Osteoblast (primary cell): ENCODE data around the gene EPB41L1. TPM values are rescaled to one million over a fixed set of nuclear protein-coding genes. Genes with fewer than 3 reads are reported as not detected.
A peak's percentile ranks its signal among the peaks of the same experiment; 100 is the strongest.

ENCODE experiments used
- DNase-seq: peaks from one replicate; pipeline ENCODE4 v3.0.0; 2011; ENCODE audit warnings: low spot score, mixed read lengths; ENCODE audit not compliant: insufficient read length; ENCODE audit errors: missing footprints
- H2AFZ ChIP-seq: 2 replicates; pipeline ENCODE4 v1.6.0; 2011; ENCODE audit warnings: mild to moderate bottlenecking, low read length
- H3K27ac ChIP-seq: 2 replicates; pipeline ENCODE4 v1.5.1; 2011; ENCODE audit warnings: mild to moderate bottlenecking, low read depth, low read length, moderate library complexity
- H3K27me3 ChIP-seq: 2 replicates; pipeline ENCODE4 v1.6.0; 2012; ENCODE audit warnings: mild to moderate bottlenecking, control low read depth, inconsistent platforms, low read length, moderate library complexity; ENCODE audit not compliant: insufficient read depth
- H3K36me3 ChIP-seq: 2 replicates; pipeline ENCODE4 v1.5.1; 2011; ENCODE audit warnings: mild to moderate bottlenecking, low read length, control low read depth, moderate library complexity; ENCODE audit not compliant: insufficient read depth
- H3K4me1 ChIP-seq: 2 replicates; pipeline ENCODE4 v1.5.1; 2011; ENCODE audit warnings: mild to moderate bottlenecking, low read length, control low read depth, moderate library complexity; ENCODE audit not compliant: insufficient read depth
- H3K4me2 ChIP-seq: 2 replicates; pipeline ENCODE4 v1.6.0; 2011; ENCODE audit warnings: mild to moderate bottlenecking, low read length; ENCODE audit not compliant: insufficient read depth
- H3K4me3 ChIP-seq: fragments of 200-600 bp; sonication (generic); 3 replicates; pipeline ENCODE4 v1.5.1; 2012; ENCODE audit warnings: mild to moderate bottlenecking, low read length, inconsistent platforms; ENCODE audit not compliant: insufficient read depth
- H3K79me2 ChIP-seq: 2 replicates; pipeline ENCODE4 v1.6.0; 2012; ENCODE audit warnings: mild to moderate bottlenecking, low read length, control low read depth, inconsistent platforms; ENCODE audit not compliant: insufficient read depth
- H3K9me3 ChIP-seq: 2 replicates; pipeline ENCODE4 v1.5.1; 2011; ENCODE audit warnings: low read depth, low read length, control low read depth
- H4K20me1 ChIP-seq: 2 replicates; pipeline ENCODE4 v1.6.0; 2012; ENCODE audit warnings: mild to moderate bottlenecking, low read length, control low read depth; ENCODE audit not compliant: insufficient read depth
- total RNA-seq: library from RNA; depleted of rRNA; stranded (reverse); fragments of >200 nt; gene quantifications from 2 replicates; pipeline ENCODE4 v1.2.3, GENCODE V29; 2012
- TF ChIP-seq, protein P1 (sequence below): IDR thresholded peaks from 2 replicates; pipeline ENCODE4 v1.5.1; 2011; ENCODE audit warnings: mild to moderate bottlenecking, low read depth, low read length, moderate library complexity; ENCODE audit errors: extremely low read depth

Gene EPB41L1
- total RNA-seq, 1 donor = 26.8 TPM

DNA sequence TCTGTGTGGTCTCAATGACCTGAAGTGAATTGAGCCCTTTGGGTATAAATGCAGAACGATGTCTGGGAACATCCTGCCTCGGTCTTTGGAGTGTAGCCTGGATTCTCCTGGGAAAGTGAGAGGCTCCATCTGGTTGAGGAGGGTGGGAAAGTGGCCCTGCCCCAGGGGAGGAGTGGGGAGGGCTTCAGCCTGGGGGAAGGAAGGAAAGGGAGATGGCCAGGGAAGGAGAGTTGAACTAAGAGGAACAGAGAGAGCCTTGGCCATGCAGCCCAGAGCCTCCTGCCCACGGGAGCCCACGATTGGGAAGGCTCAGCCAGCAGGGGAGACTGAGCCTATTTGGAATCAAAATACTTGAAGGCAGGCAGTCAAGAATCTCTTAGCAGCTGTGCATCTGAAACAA is 2.3 kb upstream of the EPB41L1 start:
- H3K9me3 ChIP-seq = no peaks in the 10 kb centered on the region
- no peak overlapping the region for H2AFZ ChIP-seq
- no peak overlapping the region for H3K27ac ChIP-seq
- peaks cover 15% of the 10 kb centered on the region for H3K4me1 ChIP-seq
- no peaks in the 10 kb centered on the region for H3K36me3 ChIP-seq
- no peaks in the 10 kb centered on the region for H3K27me3 ChIP-seq
- DNase-seq = peak; percentile 80
- peaks cover under 1% of the 10 kb centered on the region for H3K79me2 ChIP-seq
- peaks cover 18% of the 10 kb centered on the region for H4K20me1 ChIP-seq
- H3K4me2 ChIP-seq = no peak overlapping the region
- TF ChIP-seq, protein P1, sequence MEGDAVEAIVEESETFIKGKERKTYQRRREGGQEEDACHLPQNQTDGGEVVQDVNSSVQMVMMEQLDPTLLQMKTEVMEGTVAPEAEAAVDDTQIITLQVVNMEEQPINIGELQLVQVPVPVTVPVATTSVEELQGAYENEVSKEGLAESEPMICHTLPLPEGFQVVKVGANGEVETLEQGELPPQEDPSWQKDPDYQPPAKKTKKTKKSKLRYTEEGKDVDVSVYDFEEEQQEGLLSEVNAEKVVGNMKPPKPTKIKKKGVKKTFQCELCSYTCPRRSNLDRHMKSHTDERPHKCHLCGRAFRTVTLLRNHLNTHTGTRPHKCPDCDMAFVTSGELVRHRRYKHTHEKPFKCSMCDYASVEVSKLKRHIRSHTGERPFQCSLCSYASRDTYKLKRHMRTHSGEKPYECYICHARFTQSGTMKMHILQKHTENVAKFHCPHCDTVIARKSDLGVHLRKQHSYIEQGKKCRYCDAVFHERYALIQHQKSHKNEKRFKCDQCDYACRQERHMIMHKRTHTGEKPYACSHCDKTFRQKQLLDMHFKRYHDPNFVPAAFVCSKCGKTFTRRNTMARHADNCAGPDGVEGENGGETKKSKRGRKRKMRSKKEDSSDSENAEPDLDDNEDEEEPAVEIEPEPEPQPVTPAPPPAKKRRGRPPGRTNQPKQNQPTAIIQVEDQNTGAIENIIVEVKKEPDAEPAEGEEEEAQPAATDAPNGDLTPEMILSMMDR = no peak
- no peak overlapping the region for H3K4me3 ChIP-seq

DNA sequence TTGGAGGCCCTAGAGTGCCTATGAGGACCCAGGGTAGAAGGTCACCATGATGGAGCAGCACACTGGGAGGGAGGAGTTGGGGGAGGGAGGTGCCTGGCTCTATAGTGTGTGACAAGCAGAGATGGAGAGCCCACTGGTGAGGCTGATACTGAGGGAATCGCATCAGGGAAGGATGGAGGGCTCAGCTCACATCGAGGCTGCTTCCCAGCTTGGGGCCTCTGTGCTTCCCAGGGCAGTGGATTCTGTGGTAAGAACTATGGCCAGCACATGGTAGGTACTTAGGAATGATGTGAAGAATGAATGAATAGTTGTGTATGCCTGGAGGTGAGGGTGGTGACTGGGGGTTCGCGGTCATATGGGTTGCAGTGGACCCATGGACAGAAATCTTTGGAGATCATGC is 1.3 kb upstream of the EPB41L1 start:
- H3K4me3 ChIP-seq = no peak overlapping the region
- no peaks in the 10 kb centered on the region for H3K36me3 ChIP-seq
- H3K27me3 ChIP-seq = no peaks in the 10 kb centered on the region
- no peak overlapping the region for H3K27ac ChIP-seq
- H3K4me1 ChIP-seq = peaks cover 15% of the 10 kb centered on the region
- no peak overlapping the region for H3K4me2 ChIP-seq
- no peaks in the 10 kb centered on the region for H3K9me3 ChIP-seq
- H4K20me1 ChIP-seq = peaks cover 26% of the 10 kb centered on the region
- TF ChIP-seq, protein P1 = no peak
- DNase-seq = peak; percentile 66
- no peak overlapping the region for H2AFZ ChIP-seq
- H3K79me2 ChIP-seq = peaks cover 10% of the 10 kb centered on the region

- Histone ChIP-seq H3K27ac (no peak overlapping the region), H3K4me1 (peaks cover 15% of the 10 kb centered on the region)
Observed at GRCh38 chr20:36153736-36154699, 522 bp upstream of the EPB41L1 start.

GRCh38 chr20:36155629-36155971 is 1.1 kb downstream of the EPB41L1 start:
- TF ChIP-seq, protein P1 = no peak
- peak overlapping the region; percentile 91 for H3K4me2 ChIP-seq
- H3K27ac ChIP-seq = no peak overlapping the region
- no peaks in the 10 kb centered on the region for H3K9me3 ChIP-seq
- H3K4me1 ChIP-seq = peaks cover 15% of the 10 kb centered on the region
- no peak overlapping the region for H2AFZ ChIP-seq
- peak; percentile 60 for DNase-seq
- no peaks in the 10 kb centered on the region for H3K36me3 ChIP-seq
- H3K4me3 ChIP-seq = peak overlapping the region; percentile 85
- H3K27me3 ChIP-seq = no peaks in the 10 kb centered on the region
- peaks cover 36% of the 10 kb centered on the region for H4K20me1 ChIP-seq
- peaks cover 16% of the 10 kb centered on the region for H3K79me2 ChIP-seq

More at GRCh38 chr20:36153736-36154699, 522 bp upstream of the EPB41L1 start:
- peak; percentile 99 for DNase-seq
- H3K79me2 ChIP-seq = peaks cover 10% of the 10 kb centered on the region
- peak overlapping the region; percentile 27 for H2AFZ ChIP-seq
- H3K4me3 ChIP-seq = peak overlapping the region; percentile 85
- no peaks in the 10 kb centered on the region for H3K9me3 ChIP-seq
- H4K20me1 ChIP-seq = peaks cover 34% of the 10 kb centered on the region
- TF ChIP-seq, protein P1 = no peak
- no peaks in the 10 kb centered on the region for H3K36me3 ChIP-seq
- peak overlapping the region; percentile 81 for H3K4me2 ChIP-seq
- no peaks in the 10 kb centered on the region for H3K27me3 ChIP-seq
